ENCODE measurements around the gene PDE4D.

DNA sequence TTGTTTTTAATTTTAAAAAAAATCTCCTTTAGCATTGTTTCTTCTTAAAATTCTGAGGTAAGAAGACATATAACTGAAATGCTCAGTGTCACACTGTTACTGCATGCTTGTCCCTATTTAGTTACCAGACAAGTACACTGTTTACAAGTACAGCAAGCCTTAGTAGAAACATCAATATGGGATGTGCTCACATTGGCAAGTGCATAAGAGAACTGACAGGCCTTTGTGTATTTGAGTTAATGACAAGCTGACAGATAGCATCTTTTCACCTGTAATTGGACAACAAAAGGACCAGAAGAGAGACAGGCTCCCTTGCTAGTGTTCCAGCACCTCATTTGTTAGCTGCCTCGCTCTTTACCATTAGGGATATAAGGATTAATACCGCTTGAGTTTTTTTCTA, 63.6 kb downstream of the PDE4D start:
- TF ChIP-seq, protein P1, sequence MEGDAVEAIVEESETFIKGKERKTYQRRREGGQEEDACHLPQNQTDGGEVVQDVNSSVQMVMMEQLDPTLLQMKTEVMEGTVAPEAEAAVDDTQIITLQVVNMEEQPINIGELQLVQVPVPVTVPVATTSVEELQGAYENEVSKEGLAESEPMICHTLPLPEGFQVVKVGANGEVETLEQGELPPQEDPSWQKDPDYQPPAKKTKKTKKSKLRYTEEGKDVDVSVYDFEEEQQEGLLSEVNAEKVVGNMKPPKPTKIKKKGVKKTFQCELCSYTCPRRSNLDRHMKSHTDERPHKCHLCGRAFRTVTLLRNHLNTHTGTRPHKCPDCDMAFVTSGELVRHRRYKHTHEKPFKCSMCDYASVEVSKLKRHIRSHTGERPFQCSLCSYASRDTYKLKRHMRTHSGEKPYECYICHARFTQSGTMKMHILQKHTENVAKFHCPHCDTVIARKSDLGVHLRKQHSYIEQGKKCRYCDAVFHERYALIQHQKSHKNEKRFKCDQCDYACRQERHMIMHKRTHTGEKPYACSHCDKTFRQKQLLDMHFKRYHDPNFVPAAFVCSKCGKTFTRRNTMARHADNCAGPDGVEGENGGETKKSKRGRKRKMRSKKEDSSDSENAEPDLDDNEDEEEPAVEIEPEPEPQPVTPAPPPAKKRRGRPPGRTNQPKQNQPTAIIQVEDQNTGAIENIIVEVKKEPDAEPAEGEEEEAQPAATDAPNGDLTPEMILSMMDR (IDR thresholded peaks at IDR 0.05), result no peak
- TF ChIP-seq POLR2AphosphoS5 (IDR thresholded peaks at IDR 0.05; ENCODE audit: low read depth, low read length), result no peak
- TF ChIP-seq, protein P2, sequence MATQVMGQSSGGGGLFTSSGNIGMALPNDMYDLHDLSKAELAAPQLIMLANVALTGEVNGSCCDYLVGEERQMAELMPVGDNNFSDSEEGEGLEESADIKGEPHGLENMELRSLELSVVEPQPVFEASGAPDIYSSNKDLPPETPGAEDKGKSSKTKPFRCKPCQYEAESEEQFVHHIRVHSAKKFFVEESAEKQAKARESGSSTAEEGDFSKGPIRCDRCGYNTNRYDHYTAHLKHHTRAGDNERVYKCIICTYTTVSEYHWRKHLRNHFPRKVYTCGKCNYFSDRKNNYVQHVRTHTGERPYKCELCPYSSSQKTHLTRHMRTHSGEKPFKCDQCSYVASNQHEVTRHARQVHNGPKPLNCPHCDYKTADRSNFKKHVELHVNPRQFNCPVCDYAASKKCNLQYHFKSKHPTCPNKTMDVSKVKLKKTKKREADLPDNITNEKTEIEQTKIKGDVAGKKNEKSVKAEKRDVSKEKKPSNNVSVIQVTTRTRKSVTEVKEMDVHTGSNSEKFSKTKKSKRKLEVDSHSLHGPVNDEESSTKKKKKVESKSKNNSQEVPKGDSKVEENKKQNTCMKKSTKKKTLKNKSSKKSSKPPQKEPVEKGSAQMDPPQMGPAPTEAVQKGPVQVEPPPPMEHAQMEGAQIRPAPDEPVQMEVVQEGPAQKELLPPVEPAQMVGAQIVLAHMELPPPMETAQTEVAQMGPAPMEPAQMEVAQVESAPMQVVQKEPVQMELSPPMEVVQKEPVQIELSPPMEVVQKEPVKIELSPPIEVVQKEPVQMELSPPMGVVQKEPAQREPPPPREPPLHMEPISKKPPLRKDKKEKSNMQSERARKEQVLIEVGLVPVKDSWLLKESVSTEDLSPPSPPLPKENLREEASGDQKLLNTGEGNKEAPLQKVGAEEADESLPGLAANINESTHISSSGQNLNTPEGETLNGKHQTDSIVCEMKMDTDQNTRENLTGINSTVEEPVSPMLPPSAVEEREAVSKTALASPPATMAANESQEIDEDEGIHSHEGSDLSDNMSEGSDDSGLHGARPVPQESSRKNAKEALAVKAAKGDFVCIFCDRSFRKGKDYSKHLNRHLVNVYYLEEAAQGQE (IDR thresholded peaks at IDR 0.05; ENCODE audit: insufficient read depth in 1 of 2, low read depth in 2 of 2, low read length in 1 of 2), result no peak
